Small intestine (tissue), 7 donors: ENCODE data around the gene TEDC2. TPM values are rescaled to one million over a fixed set of nuclear protein-coding genes. Genes with fewer than 3 reads are reported as not detected.

Source experiments
- DNase-seq, 2 donors: peaks; one replicate each; pipeline versions ENCODE4 v3.0.0 to v3.0.0-alpha.2; 2013
- FAIRE-seq: peaks from 2 replicates; lab custom pipeline; 2012; peaks lifted over from hg19 to GRCh38; lab: Jason Lieb, UNC
- H3K27ac ChIP-seq, 3 donors: one replicate each; pipeline ENCODE4 v1.5.1; 2013; ENCODE audit warnings: low read length in 2 of 3, mild to moderate bottlenecking in 2 of 3, control low read depth in 1 of 3, inconsistent platforms in 1 of 3, low read depth in 1 of 3, moderate library complexity in 1 of 3
- H3K27me3 ChIP-seq, 3 donors: one replicate each; pipeline ENCODE4 v1.6.1; 2013; ENCODE audit warnings: low read length in 3 of 3, inconsistent platforms in 1 of 3; ENCODE audit not compliant: control insufficient read depth in 3 of 3, insufficient read depth in 3 of 3
- H3K36me3 ChIP-seq, 3 donors: one replicate each; pipeline ENCODE4 v1.6.1; 2013; ENCODE audit warnings: low read length in 3 of 3, inconsistent platforms in 1 of 3, low read depth in 1 of 3, mild to moderate bottlenecking in 1 of 3, moderate library complexity in 1 of 3; ENCODE audit not compliant: control insufficient read depth in 3 of 3, insufficient read depth in 2 of 3
- H3K4me1 ChIP-seq, 3 donors: one replicate each; pipeline ENCODE4 v1.6.1; 2013; ENCODE audit warnings: low read length in 2 of 3, inconsistent platforms in 1 of 3, low read depth in 1 of 3, mild to moderate bottlenecking in 1 of 3, moderate library complexity in 1 of 3; ENCODE audit not compliant: control insufficient read depth in 3 of 3, insufficient read depth in 2 of 3
- H3K4me3 ChIP-seq, 3 donors: one replicate each; pipeline ENCODE4 v1.5.1; 2013; ENCODE audit warnings: low read length in 3 of 3, control low read depth in 1 of 3, inconsistent platforms in 1 of 3, low read depth in 1 of 3, mild to moderate bottlenecking in 1 of 3, moderate library complexity in 1 of 3
- H3K9me3 ChIP-seq, 2 donors: one replicate each; pipeline ENCODE4 v1.6.1; 2013; ENCODE audit warnings: low read depth in 1 of 2, low read length in 1 of 2; ENCODE audit not compliant: control insufficient read depth in 2 of 2, insufficient read depth in 1 of 2
- WGBS, 3 donors: extraction: QIAGEN DNeasy Blood & Tissue Kit; methylation state at CpG; one replicate each; pipeline ENCODE4 v1.1.7; 2013; 5-methylcytosine and 5-hydroxymethylcytosine counted together
- polyA plus RNA-seq, 4 donors: library from polyadenylated mRNA; stranded (reverse) in 3 of 4; unstranded in 1 of 4; fragments of 200-250 nt in 3 of 4; fragments of 120-200 nt in 1 of 4; gene quantifications; one replicate each; pipeline versions ENCODE4 v1.2.1 to v1.2.3, GENCODE V29; 2013
- donor health status: healthy with polysubstance abuse.
- donor health status: control.
- donor health status: control.
- donor health status: Bipolar disorder and iron deficiency.
- donor health status: healthy.

Gene TEDC2
- polyA plus RNA-seq, 4 donors, result 0.67 to 7.7 (median 3.0) TPM

DNA sequence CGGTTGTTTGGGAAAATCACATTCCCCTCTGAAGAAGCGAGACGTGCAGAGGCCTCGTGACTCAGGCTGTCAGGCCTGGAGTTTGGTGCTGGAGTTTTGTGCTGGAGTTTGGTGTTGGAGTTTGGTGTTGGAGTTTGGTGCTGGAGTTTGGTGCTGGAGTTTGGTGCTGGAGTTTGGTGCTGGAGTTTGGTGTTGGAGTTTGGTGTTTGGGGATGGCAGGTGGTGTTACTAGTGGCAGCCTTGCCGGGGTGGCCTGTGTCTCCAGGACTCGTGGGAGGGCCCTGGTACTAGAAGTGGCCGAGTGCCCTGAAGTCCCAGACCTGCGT, 27.6 kb downstream of the TEDC2 start:
- no peak for FAIRE-seq
- DNase-seq, result no peak
- Histone ChIP-seq H3K4me3 (no peak overlapping the region), H3K36me3 (peaks cover 0 to 44% (median 2%) of the 10 kb centered on the region in 3 donors), H3K4me1 (peaks cover 0 to 39% (median 0%) of the 10 kb centered on the region in 3 donors), H3K27me3 (no peaks in the 10 kb centered on the region), H3K27ac (no peak overlapping the region), H3K9me3 (no peaks in the 10 kb centered on the region)
- WGBS, 3 donors, result 74 to 88% (median 84%) methylated on average over 8 of the region's 8 CpGs

DNA sequence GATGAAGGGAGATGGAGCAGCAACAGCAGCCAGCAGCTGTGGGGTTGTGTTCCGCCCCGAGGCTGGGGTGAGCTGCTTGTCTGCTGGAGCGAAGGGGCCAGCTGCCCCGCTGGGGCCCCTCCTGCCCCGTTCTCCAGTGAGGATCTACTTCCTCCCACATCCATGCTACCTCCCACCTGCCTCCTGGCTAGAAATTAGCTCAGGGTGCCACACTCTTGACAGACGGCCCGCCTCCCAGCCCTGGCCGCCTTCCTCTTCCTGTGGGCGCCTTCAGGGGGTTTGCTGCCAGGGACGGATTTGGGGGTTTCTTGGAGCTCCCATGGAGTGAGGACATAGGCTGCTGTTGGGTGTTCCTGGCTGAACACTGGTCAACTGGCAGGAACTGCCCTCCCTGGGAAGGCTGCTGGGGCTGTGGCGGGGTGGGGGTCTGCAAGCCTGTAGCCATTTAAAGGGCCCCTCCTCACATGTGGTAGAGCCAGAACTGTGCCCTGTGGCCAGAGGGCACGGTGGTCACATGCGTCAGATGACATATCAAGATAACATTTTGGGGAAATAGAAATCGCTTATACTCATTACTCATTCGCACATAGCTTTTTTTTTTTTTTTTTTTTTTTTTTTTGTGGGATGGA, 28.1 kb downstream of the TEDC2 start:
- Histone ChIP-seq H3K9me3 (no peaks in the 10 kb centered on the region), H3K27me3 (no peaks in the 10 kb centered on the region), H3K4me1 (peaks cover 0 to 38% (median 0%) of the 10 kb centered on the region in 3 donors), H3K4me3 (no peak overlapping the region), H3K27ac (no peak overlapping the region), H3K36me3 (peaks cover 0 to 43% (median 2%) of the 10 kb centered on the region in 3 donors)
- DNase-seq, result no peak
- FAIRE-seq, result no peak
- WGBS, 3 donors, result 75 to 86% (median 81%) methylated on average over 15 of the region's 15 CpGs

- Histone ChIP-seq H3K36me3 (peaks cover 0 to 48% (median 2%) of the 10 kb centered on the region in 3 donors), H3K4me1 (peaks cover 0 to 23% (median 0%) of the 10 kb centered on the region in 3 donors), H3K27me3 (no peaks in the 10 kb centered on the region), H3K27ac (no peak overlapping the region), H3K4me3 (no peak overlapping the region), H3K9me3 (no peaks in the 10 kb centered on the region)
- 90 to 97% (median 94%) methylated on average over 16 of the region's 16 CpGs for WGBS, 3 donors
- DNase-seq (no peak), FAIRE-seq (no peak)
Observed at GRCh38 chr16:2489581-2489980, 29.7 kb downstream of the TEDC2 start.

DNA sequence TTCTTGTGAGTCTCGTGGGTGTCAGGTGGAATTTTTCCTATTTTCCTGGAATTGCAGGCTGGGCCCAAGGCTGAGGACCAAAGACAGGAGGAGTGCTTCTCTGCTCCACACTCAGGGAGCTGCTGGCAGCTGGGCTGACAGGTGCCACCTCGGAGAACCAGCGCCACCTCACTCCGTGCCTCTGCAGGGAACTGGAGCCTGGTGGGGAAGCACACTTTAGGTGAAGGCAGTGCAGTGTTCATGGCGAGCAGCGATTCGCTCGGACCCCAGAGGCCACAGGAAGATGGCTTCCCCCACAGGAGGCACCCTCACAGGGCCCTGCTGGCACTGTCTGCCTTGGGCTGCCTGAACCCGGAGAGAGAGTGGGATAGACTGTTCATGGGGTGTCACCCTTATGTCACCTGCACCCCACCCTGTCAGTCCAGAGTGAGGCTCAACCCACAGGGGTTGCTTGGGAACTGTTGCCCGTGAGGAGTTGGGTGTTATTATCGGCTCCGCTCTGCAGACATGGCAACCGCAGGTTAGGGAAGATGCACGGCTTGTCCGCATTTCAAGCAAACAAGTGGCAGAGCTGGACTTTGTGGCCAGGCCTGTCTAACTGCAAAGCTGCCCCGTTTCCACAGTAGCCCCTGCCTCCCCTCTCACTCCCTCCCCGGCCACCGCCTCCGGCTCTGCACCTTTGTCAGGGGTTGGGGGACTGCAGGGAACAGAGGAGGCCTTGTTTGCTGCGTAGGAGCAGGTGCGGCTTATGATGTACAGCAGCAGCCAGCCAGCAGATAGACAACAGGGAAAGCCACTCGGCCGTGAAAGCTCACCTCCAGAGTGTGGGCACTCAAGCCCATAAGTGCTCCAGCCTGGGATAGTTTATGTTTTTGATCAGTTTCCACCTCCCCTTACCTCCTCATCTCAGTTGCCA, 30.5 kb downstream of the TEDC2 start:
- WGBS, 3 donors, result 90 to 92% (median 91%) methylated on average over 23 of the region's 23 CpGs

DNA sequence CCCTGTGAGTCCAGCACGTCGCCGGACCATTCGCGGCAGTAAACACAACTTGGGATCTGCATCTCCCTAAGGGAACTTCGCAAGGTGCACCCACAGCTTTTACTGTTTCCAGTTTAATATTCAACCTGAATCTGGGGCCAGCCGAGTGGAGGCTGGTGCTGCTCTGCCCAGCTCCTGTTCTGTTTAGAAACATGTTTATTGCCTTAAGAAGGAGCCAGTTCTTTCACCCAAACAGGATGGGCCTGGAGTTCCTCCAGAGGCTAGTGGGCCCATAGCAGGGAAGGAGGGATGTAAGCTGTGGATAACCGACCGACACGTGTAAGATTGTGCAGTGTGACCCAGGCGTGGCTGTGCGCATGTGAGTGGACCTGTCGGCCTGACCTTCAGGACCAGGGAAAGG, 32.4 kb downstream of the TEDC2 start:
- WGBS, 3 donors, result 47 to 73% (median 61%) methylated on average over 13 of the region's 13 CpGs
- Histone ChIP-seq H3K27me3 (no peaks in the 10 kb centered on the region), H3K36me3 (peaks cover 0 to 45% (median 5%) of the 10 kb centered on the region in 3 donors), H3K9me3 (no peaks in the 10 kb centered on the region), H3K4me1 (peaks cover 0 to 14% (median 0%) of the 10 kb centered on the region in 3 donors), H3K27ac (peak overlapping the region in 1 of 3 donors; percentile 26), H3K4me3 (no peak overlapping the region)
- FAIRE-seq (no peak), DNase-seq (peak in 1 of 2 donors; percentile 52)

More for the DNA sequence above, 30.5 kb downstream of the TEDC2 start:
- no peak overlapping the region for H3K4me3 ChIP-seq
- peaks cover 0 to 17% (median 0%) of the 10 kb centered on the region in 3 donors for H3K4me1 ChIP-seq
- no peaks in the 10 kb centered on the region for H3K27me3 ChIP-seq
- H3K27ac ChIP-seq, result no peak overlapping the region
- no peaks in the 10 kb centered on the region for H3K9me3 ChIP-seq
- no peak for DNase-seq
- H3K36me3 ChIP-seq, result peaks cover 0 to 47% (median 2%) of the 10 kb centered on the region in 3 donors
- no peak for FAIRE-seq

GRCh38 chr16:2493605-2494004, 33.7 kb downstream of the TEDC2 start:
- no peaks in the 10 kb centered on the region for H3K9me3 ChIP-seq
- FAIRE-seq (no peak), DNase-seq (no peak)
- H3K4me1 ChIP-seq, result peaks cover 0 to 4% (median 0%) of the 10 kb centered on the region in 3 donors
- H3K27ac ChIP-seq, result no peak overlapping the region
- H3K4me3 ChIP-seq, result no peak overlapping the region
- H3K36me3 ChIP-seq, result peaks cover 0 to 55% (median 5%) of the 10 kb centered on the region in 3 donors
- no peaks in the 10 kb centered on the region for H3K27me3 ChIP-seq
- WGBS, 3 donors, result 92 to 98% (median 93%) methylated on average over 6 of the region's 6 CpGs

- DNase-seq (no peak), FAIRE-seq (no peak)
- WGBS, 3 donors, result 87 to 94% (median 92%) methylated on average over 5 of the region's 5 CpGs
- no peak overlapping the region for H3K27ac ChIP-seq
- peaks cover 0 to 4% (median 0%) of the 10 kb centered on the region in 3 donors for H3K4me1 ChIP-seq
- H3K36me3 ChIP-seq, result peaks cover 0 to 63% (median 5%) of the 10 kb centered on the region in 3 donors
- no peak overlapping the region for H3K4me3 ChIP-seq
- H3K27me3 ChIP-seq, result no peaks in the 10 kb centered on the region
- no peaks in the 10 kb centered on the region for H3K9me3 ChIP-seq
Observed at GRCh38 chr16:2494616-2495015, 34.7 kb downstream of the TEDC2 start.

DNA sequence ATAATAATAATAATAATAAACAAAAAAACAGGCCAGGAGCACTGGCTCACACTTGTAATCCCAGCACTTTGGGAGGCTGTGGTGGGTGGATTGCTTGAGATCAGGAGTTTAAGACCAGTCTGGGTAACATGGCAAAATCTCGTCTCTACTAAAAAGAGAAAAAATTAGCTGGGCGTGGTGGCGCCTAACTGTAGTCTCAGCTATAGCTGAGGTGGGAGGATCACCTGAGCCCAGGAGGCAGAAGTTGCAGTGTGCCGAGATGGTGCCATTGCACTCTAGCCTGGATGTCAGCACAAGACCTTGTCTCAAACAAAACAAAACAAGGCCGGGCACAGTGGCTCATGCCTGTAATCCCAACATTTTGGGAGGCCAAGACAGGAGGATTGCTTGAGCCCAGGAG, 35.1 kb downstream of the TEDC2 start:
- H3K36me3 ChIP-seq, result peaks cover 0 to 63% (median 5%) of the 10 kb centered on the region in 3 donors
- H3K4me3 ChIP-seq, result no peak overlapping the region
- no peaks in the 10 kb centered on the region for H3K9me3 ChIP-seq
- H3K27me3 ChIP-seq, result no peaks in the 10 kb centered on the region
- WGBS, 3 donors, result 89 to 99% (median 94%) methylated on average over 5 of the region's 5 CpGs
- H3K4me1 ChIP-seq, result peaks cover 0 to 4% (median 0%) of the 10 kb centered on the region in 3 donors
- FAIRE-seq, result no peak
- H3K27ac ChIP-seq, result no peak overlapping the region
- DNase-seq, result no peak
